Measurements from ENCODE around the gene S100A10. TPM values are rescaled to one million over a fixed set of nuclear protein-coding genes. Genes with fewer than 3 reads are reported as not detected.

Gene S100A10
- total RNA-seq, 1 experiment from 2014 or later, result 1,436 TPM

- BruUV-seq (replicated peaks), result no TSS peak
- ChIA-PET POLR2A (ENCODE audit: unreplicated experiment) (interaction anchor here (0.8 to 1.0 kb wide), 2 partner anchors 33 to 49 kb away, joined by 5 read pairs; no protein-coding TSS in a partner anchor), CTCF (no interaction called here)
- Histone ChIP-seq H3K4me1 (replicated peaks; ENCODE audit: insufficient read depth) (peaks cover 80% of the 10 kb centered on the region), H3K27me3 (ENCODE audit: insufficient read depth, low read depth) (no peaks in the 10 kb centered on the region), H3K36me3 (ENCODE audit: low read depth) (no peaks in the 10 kb centered on the region), H3K9me3 (ENCODE audit: insufficient read depth, low read depth) (no peaks in the 10 kb centered on the region), H3K4me3 (no peak overlapping the region), H3K9me2 (ENCODE audit: insufficient read depth) (no peaks in the 10 kb centered on the region), H3K4me2 (peak overlapping the region; percentile 70), H3K79me2 (ENCODE audit: low read depth) (no peaks in the 10 kb centered on the region), H3F3A (ENCODE audit: insufficient read depth, low read depth) (peaks cover 63% of the 10 kb centered on the region), H4K20me1 (ENCODE audit: insufficient read depth) (no peaks in the 10 kb centered on the region), H2AFZ (no peak overlapping the region), H3K27ac (peak overlapping the region; percentile 91)
- DNase-seq, result peak; percentile 17 to 68
- intact Hi-C loops (cut with micrococcal nuclease; ENCODE audit: unreplicated experiment), result loop anchor here (2.0 kb wide), 2 partner anchors 35 to 57 kb away; partner anchors contain the start of gene THEM4
- no peak for TF ChIP-seq EZH2 (IDR thresholded peaks at IDR 0.05; ENCODE audit: low read depth)
- TF ChIP-seq, protein P1, sequence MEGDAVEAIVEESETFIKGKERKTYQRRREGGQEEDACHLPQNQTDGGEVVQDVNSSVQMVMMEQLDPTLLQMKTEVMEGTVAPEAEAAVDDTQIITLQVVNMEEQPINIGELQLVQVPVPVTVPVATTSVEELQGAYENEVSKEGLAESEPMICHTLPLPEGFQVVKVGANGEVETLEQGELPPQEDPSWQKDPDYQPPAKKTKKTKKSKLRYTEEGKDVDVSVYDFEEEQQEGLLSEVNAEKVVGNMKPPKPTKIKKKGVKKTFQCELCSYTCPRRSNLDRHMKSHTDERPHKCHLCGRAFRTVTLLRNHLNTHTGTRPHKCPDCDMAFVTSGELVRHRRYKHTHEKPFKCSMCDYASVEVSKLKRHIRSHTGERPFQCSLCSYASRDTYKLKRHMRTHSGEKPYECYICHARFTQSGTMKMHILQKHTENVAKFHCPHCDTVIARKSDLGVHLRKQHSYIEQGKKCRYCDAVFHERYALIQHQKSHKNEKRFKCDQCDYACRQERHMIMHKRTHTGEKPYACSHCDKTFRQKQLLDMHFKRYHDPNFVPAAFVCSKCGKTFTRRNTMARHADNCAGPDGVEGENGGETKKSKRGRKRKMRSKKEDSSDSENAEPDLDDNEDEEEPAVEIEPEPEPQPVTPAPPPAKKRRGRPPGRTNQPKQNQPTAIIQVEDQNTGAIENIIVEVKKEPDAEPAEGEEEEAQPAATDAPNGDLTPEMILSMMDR (conservative IDR thresholded peaks at IDR 0.05), result no peak
Measured at GRCh38 chr1:151944126-151944856, 49.4 kb downstream of the S100A10 start.

GRCh38 chr1:151943591-151943990, 50.1 kb downstream of the S100A10 start:
- Histone ChIP-seq H3K9me3 (ENCODE audit: insufficient read depth, low read depth) (no peaks in the 10 kb centered on the region), H3K4me2 (no peak overlapping the region), H4K20me1 (ENCODE audit: insufficient read depth) (no peaks in the 10 kb centered on the region), H3K9me2 (ENCODE audit: insufficient read depth) (no peaks in the 10 kb centered on the region), H3F3A (ENCODE audit: insufficient read depth, low read depth) (peaks cover 63% of the 10 kb centered on the region), H3K79me2 (ENCODE audit: low read depth) (no peaks in the 10 kb centered on the region), H3K27me3 (ENCODE audit: insufficient read depth, low read depth) (no peaks in the 10 kb centered on the region), H3K27ac (no peak overlapping the region), H3K4me3 (no peak overlapping the region), H2AFZ (no peak overlapping the region), H3K36me3 (ENCODE audit: low read depth) (no peaks in the 10 kb centered on the region), H3K4me1 (replicated peaks; ENCODE audit: insufficient read depth) (peaks cover 80% of the 10 kb centered on the region)
- no TSS peak for BruUV-seq (replicated peaks)
- ChIA-PET POLR2A (ENCODE audit: unreplicated experiment) (no interaction called here), CTCF (no interaction called here)
- intact Hi-C loops (cut with micrococcal nuclease; ENCODE audit: unreplicated experiment), result no loop called here
- TF ChIP-seq, protein P1 (conservative IDR thresholded peaks at IDR 0.05), result no peak
- TF ChIP-seq EZH2 (IDR thresholded peaks at IDR 0.05; ENCODE audit: low read depth), result no peak
- no peak for DNase-seq

- no peak overlapping the region for H3K4me2 ChIP-seq
- H3K4me1 ChIP-seq (replicated peaks; ENCODE audit: insufficient read depth), result peaks cover 78% of the 10 kb centered on the region
Measured at GRCh38 chr1:151942882-151943281, 50.8 kb downstream of the S100A10 start.

More at GRCh38 chr1:151942882-151943281, 50.8 kb downstream of the S100A10 start:
- Histone ChIP-seq H3K27me3 (ENCODE audit: insufficient read depth, low read depth) (no peaks in the 10 kb centered on the region), H3K4me3 (no peak overlapping the region), H3F3A (ENCODE audit: insufficient read depth, low read depth) (peaks cover 62% of the 10 kb centered on the region), H4K20me1 (ENCODE audit: insufficient read depth) (no peaks in the 10 kb centered on the region), H3K9me3 (ENCODE audit: insufficient read depth, low read depth) (no peaks in the 10 kb centered on the region), H3K9me2 (ENCODE audit: insufficient read depth) (no peaks in the 10 kb centered on the region), H3K36me3 (ENCODE audit: low read depth) (no peaks in the 10 kb centered on the region), H3K79me2 (ENCODE audit: low read depth) (no peaks in the 10 kb centered on the region), H3K27ac (no peak overlapping the region), H2AFZ (no peak overlapping the region)
- DNase-seq, result no peak
- TF ChIP-seq EZH2 (IDR thresholded peaks at IDR 0.05; ENCODE audit: low read depth), result no peak
- TF ChIP-seq, protein P1 (conservative IDR thresholded peaks at IDR 0.05), result no peak
- intact Hi-C loops (cut with micrococcal nuclease; ENCODE audit: unreplicated experiment), result no loop called here
- BruUV-seq (replicated peaks), result no TSS peak
- ChIA-PET CTCF (no interaction called here), POLR2A (ENCODE audit: unreplicated experiment) (no interaction called here)

Data from PC-9 (cell line).